Sigmoid colon (tissue), 4 donors: ENCODE data around the gene BRIP1.

Experiments used
- CTCF ChIP-seq, 4 experiments: fragments of 450-650 bp in 3 of 4; fragments of 200-600 bp in 1 of 4; IDR thresholded peaks; one replicate each; pipeline ENCODE4 v1.5.1; 2016 to 2019; ENCODE audit warnings: antibody characterized with exemption in 4 of 4, mild to moderate bottlenecking in 3 of 4, moderate library complexity in 2 of 4
- EP300 ChIP-seq, 4 donors: sonication (generic); formaldehyde crosslinking; IDR thresholded peaks; one replicate each; pipeline ENCODE4 v1.6.1; 2017; ENCODE audit warnings: antibody characterized with exemption in 4 of 4
- POLR2A ChIP-seq, 2 donors: fragments of 450-650 bp; IDR thresholded peaks; one replicate each; pipeline ENCODE4 v1.6.1; 2016; ENCODE audit warnings: antibody characterized with exemption in 2 of 2, mild to moderate bottlenecking in 2 of 2, moderate library complexity in 2 of 2
- POLR2AphosphoS5 ChIP-seq, 4 donors: sonication (generic); formaldehyde crosslinking; IDR thresholded peaks; one replicate each; pipeline ENCODE4 v1.6.1; 2017; ENCODE audit warnings: antibody characterized with exemption in 4 of 4

- TF ChIP-seq CTCF (IDR thresholded peaks at IDR 0.05) (no peak), POLR2A (IDR thresholded peaks at IDR 0.05) (no peak), POLR2AphosphoS5 (IDR thresholded peaks at IDR 0.05) (no peak), EP300 (IDR thresholded peaks at IDR 0.05) (no peak)
Measured at GRCh38 chr17:61848896-61849295, 14.4 kb downstream of the BRIP1 start.
